Fibroblast of lung (primary cell): ENCODE measurements around the gene FRS2. TPM values are rescaled to one million over a fixed set of nuclear protein-coding genes. Genes with fewer than 3 reads are reported as not detected.

Experiments
- DNase-seq, 2 donors: peaks; one replicate each; pipeline versions ENCODE4 v3.0.0 to v3.0.0-alpha.2; 2010; ENCODE audit warnings: low read depth in 2 of 2
- H2AFZ ChIP-seq: 2 replicates; pipeline ENCODE4 v1.5.1; 2012; ENCODE audit warnings: low read length, control low read depth, inconsistent platforms
- H3K27ac ChIP-seq: 2 replicates; pipeline ENCODE4 v1.5.1; 2011; ENCODE audit warnings: low read length, control low read depth; ENCODE audit not compliant: insufficient read depth
- H3K27me3 ChIP-seq: 2 replicates; pipeline ENCODE4 v1.5.1; 2011; ENCODE audit warnings: mild to moderate bottlenecking, low read length; ENCODE audit not compliant: control insufficient read depth, insufficient read depth
- H3K36me3 ChIP-seq: 2 replicates; pipeline ENCODE4 v1.5.1; 2011; ENCODE audit warnings: low read length; ENCODE audit not compliant: control insufficient read depth, insufficient read depth
- H3K4me1 ChIP-seq: 2 replicates; pipeline ENCODE4 v1.5.1; 2011; ENCODE audit warnings: low read length; ENCODE audit not compliant: control insufficient read depth, insufficient read depth; ENCODE audit errors: extremely low read depth
- H3K4me2 ChIP-seq: 2 replicates; pipeline ENCODE4 v1.5.1; 2011; ENCODE audit warnings: low read length, control low read depth; ENCODE audit not compliant: insufficient read depth; ENCODE audit errors: extremely low read depth
- H3K4me3 ChIP-seq, 4 experiments: fragments of 200-600 bp in 1 of 4; sonication (generic) in 1 of 4; replicated peaks in 1 of 4; 2 replicates each; pipeline ENCODE4 v1.5.1; 2011 to 2016; ENCODE audit warnings: low read length in 4 of 4, low read depth in 3 of 4, mild to moderate bottlenecking in 3 of 4, control low read depth in 2 of 4, inconsistent platforms in 1 of 4, mixed read lengths in 1 of 4; ENCODE audit not compliant: insufficient read depth in 1 of 4; ENCODE audit errors: control extremely low read depth in 1 of 4
- H3K79me2 ChIP-seq: 2 replicates; pipeline ENCODE4 v1.5.1; 2012; ENCODE audit warnings: mild to moderate bottlenecking, low read length, inconsistent platforms; ENCODE audit not compliant: control insufficient read depth, insufficient read depth
- H3K9ac ChIP-seq: 2 replicates; pipeline ENCODE4 v1.5.1; 2011; ENCODE audit warnings: mild to moderate bottlenecking, low read length, control low read depth; ENCODE audit not compliant: insufficient read depth
- H3K9me3 ChIP-seq: 2 replicates; pipeline ENCODE4 v1.5.1; 2012; ENCODE audit warnings: low read depth, low read length; ENCODE audit not compliant: control insufficient read depth, insufficient read depth
- H4K20me1 ChIP-seq: 2 replicates; pipeline ENCODE4 v1.5.1; 2011; ENCODE audit warnings: low read length; ENCODE audit not compliant: control insufficient read depth, insufficient read depth; ENCODE audit errors: extremely low read depth
- EZH2 ChIP-seq: IDR thresholded peaks from 2 replicates; pipeline ENCODE4 v1.5.1; 2012; ENCODE audit warnings: low read length, control low read depth, mild to moderate bottlenecking; ENCODE audit errors: missing control alignments
- polyA plus RNA-seq, 2 donors: library from polyadenylated mRNA; depleted of rRNA in 1 of 2; stranded (reverse) in 1 of 2; unstranded in 1 of 2; fragments of >200 nt; gene quantifications; 2 replicates each; pipeline ENCODE4 v1.2.1, GENCODE V29; 2011 to 2012; ENCODE audit warnings: missing spikeins in 1 of 2
- total RNA-seq: library from RNA; depleted of rRNA; stranded (reverse); fragments of >200 nt; gene quantifications from 2 replicates; pipeline ENCODE4 v1.2.1, GENCODE V29; 2014
- TF ChIP-seq, protein P1 (sequence below), 2 donors: IDR thresholded peaks in 1 of 2; conservative IDR thresholded peaks in 1 of 2; 1 replicate in 1 of 2; 2 replicates in 1 of 2; pipeline ENCODE4 v1.5.1; 2011 to 2012; ENCODE audit warnings: low read length in 2 of 2, control low read depth in 1 of 2, inconsistent platforms in 1 of 2, low read depth in 1 of 2, mild to moderate bottlenecking in 1 of 2

The FRS2 gene
- total and polyA plus RNA-seq, 2 donors (not counting 1 experiment from before 2014, with no cell fraction given) = 37.1 to 45.9 TPM

- Histone ChIP-seq H3K9me3 (no peaks in the 10 kb centered on the region), H3K27me3 (no peaks in the 10 kb centered on the region), H3K4me1 (peaks cover 6% of the 10 kb centered on the region), H3K4me3 (no peak overlapping the region), H4K20me1 (peaks cover 1% of the 10 kb centered on the region), H2AFZ (no peak overlapping the region), H3K9ac (no peak overlapping the region), H3K36me3 (no peaks in the 10 kb centered on the region), H3K4me2 (no peak overlapping the region), H3K27ac (no peak overlapping the region), H3K79me2 (peaks cover 92% of the 10 kb centered on the region)
- DNase-seq = peak in 1 of 2 donors; percentile 92
- TF ChIP-seq, protein P1, sequence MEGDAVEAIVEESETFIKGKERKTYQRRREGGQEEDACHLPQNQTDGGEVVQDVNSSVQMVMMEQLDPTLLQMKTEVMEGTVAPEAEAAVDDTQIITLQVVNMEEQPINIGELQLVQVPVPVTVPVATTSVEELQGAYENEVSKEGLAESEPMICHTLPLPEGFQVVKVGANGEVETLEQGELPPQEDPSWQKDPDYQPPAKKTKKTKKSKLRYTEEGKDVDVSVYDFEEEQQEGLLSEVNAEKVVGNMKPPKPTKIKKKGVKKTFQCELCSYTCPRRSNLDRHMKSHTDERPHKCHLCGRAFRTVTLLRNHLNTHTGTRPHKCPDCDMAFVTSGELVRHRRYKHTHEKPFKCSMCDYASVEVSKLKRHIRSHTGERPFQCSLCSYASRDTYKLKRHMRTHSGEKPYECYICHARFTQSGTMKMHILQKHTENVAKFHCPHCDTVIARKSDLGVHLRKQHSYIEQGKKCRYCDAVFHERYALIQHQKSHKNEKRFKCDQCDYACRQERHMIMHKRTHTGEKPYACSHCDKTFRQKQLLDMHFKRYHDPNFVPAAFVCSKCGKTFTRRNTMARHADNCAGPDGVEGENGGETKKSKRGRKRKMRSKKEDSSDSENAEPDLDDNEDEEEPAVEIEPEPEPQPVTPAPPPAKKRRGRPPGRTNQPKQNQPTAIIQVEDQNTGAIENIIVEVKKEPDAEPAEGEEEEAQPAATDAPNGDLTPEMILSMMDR (conservative IDR thresholded peaks at IDR 0.05 in 1 of 2, IDR thresholded peaks at IDR 0.05 in 1 of 2; ENCODE audit: low read depth in 1 of 2, low read length in 2 of 2) = no peak
- no peak for TF ChIP-seq EZH2
Observed at GRCh38 chr12:69502345-69503081, 32.3 kb downstream of the FRS2 start.

GRCh38 chr12:69508091-69508490, 37.9 kb downstream of the FRS2 start:
- peaks cover 76% of the 10 kb centered on the region for H3K79me2 ChIP-seq
- H2AFZ ChIP-seq = no peak overlapping the region
- H3K27me3 ChIP-seq = no peaks in the 10 kb centered on the region
- H3K4me2 ChIP-seq = no peak overlapping the region
- H4K20me1 ChIP-seq = peaks cover 2% of the 10 kb centered on the region
- TF ChIP-seq, protein P1 (conservative IDR thresholded peaks at IDR 0.05 in 1 of 2, IDR thresholded peaks at IDR 0.05 in 1 of 2; ENCODE audit: low read depth in 1 of 2, low read length in 2 of 2) = no peak
- TF ChIP-seq EZH2 = no peak
- no peak overlapping the region for H3K27ac ChIP-seq
- no peaks in the 10 kb centered on the region for H3K9me3 ChIP-seq
- H3K36me3 ChIP-seq = no peaks in the 10 kb centered on the region
- H3K4me1 ChIP-seq = peaks cover 2% of the 10 kb centered on the region
- H3K4me3 ChIP-seq = no peak overlapping the region
- H3K9ac ChIP-seq = no peak overlapping the region
- peak; percentile 27 to 36 for DNase-seq

- H3K4me2 ChIP-seq = no peak overlapping the region
- H3K9ac ChIP-seq = no peak overlapping the region
- no peaks in the 10 kb centered on the region for H3K27me3 ChIP-seq
- TF ChIP-seq, protein P1 (conservative IDR thresholded peaks at IDR 0.05 in 1 of 2, IDR thresholded peaks at IDR 0.05 in 1 of 2; ENCODE audit: low read depth in 1 of 2, low read length in 2 of 2) = no peak
- no peak for TF ChIP-seq EZH2
- H3K9me3 ChIP-seq = no peaks in the 10 kb centered on the region
- H3K36me3 ChIP-seq = no peaks in the 10 kb centered on the region
- H3K27ac ChIP-seq = no peak overlapping the region
- peaks cover 75% of the 10 kb centered on the region for H3K79me2 ChIP-seq
- no peak overlapping the region for H2AFZ ChIP-seq
- H3K4me1 ChIP-seq = peaks cover 2% of the 10 kb centered on the region
- peaks cover 2% of the 10 kb centered on the region for H4K20me1 ChIP-seq
- DNase-seq = no peak
- no peak overlapping the region for H3K4me3 ChIP-seq
Observed at GRCh38 chr12:69508621-69509020, 38.4 kb downstream of the FRS2 start.
